NCI-H1105 treated with DMSO at 0.1 percent for 48 hours (cell line): ENCODE data around the gene SARS2.

Experiments
- DNase-seq: peaks from one replicate; lab custom pipeline; 2025; lab: John Stamatoyannopoulos, UW

The SARS2 gene

DNA sequence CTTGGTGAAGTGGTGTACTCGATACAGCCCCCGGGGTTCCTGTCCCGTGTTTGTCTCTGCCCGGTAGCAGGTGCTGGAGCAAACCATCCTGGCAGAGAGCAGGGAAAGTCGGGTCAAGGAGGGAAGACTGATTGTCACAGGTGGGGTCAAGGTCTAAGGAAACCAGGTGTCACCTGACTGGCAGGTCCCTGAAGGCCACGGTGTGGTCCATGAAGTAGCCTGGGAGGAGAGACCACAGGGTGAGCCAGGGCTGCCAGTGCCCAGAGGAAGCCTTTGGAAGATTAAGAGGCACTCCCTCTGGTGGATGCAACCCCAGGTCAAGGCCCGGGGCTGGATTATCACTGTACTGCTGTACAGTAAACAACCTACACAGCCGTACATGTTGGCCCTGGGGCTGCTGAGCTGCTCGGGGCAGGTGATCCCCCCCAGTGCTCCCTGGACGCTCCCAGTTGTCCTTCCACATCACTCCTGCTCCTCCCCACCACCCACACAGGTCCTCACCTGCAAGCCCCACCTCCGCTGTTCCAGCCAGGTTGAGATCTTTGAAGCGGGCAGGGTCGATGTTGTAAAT, 12.6 kb downstream of the SARS2 start:
- no peak for DNase-seq

DNA sequence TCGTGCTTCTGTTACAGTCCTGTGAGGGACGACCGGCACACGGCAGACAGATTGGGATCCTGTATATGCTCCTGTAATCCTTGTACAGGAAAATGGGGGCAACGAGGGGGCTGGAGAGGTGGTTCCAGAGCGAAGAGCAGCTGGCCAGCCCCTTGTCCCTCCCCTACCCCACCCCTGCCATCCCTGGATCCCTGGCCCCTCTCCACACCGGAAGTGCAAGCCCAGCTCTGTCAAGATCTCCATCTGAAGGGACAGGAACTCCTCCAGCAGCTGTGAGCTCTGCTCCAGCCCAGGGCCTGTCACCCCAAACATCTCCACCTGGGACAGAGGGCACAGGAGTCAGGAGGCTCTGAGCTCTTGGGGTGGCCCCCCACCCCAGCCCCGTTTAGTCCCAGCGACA, 13.0 kb downstream of the SARS2 start:
- no peak for DNase-seq

DNA sequence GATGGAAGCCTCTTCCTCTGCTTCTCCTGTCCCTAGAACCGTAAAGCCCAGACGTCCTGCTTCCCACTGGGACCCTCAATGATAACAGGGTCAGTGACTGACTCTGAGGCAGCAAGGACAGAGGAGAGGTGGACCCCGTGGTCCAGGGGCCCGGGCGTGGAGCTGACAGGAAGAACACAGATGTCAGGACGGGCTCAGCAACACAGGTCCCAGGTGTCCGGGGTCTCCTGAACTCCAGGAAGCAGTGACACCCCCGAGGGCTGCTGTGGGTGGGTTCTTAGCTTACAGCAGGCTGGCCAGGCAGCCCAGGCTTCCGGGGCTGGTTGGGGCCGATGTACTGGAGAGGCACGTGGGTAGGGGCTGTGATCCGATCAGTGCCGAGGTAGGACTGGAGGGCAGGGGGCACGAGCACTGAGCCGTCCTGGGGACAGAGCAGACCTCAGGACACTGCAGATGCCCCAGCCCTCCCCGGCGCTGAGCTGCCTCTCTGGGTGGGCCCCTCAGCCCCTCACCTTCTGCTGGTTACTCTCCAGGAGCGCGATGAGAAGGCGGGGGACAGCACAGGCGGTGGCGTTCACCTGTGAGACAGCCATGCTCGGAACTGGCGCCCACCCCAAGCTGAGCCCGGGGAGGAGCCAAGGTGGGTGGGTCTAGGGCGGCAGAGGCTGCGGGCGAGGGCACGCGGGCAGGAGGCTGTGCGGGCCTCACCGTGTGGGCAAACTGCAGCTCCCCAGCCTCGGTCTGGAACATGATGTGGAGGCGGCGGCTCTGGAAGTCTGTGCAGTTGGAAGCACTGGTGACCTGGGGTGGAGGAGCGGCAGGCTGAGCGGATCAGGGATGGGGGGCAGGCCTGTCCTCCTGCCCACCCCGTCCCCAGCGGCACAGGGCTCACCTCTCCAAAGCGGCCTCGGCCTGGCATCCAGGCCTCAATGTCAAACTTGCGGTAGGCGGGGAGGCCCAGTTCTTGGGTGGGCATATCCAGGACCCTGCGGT, 14.9 kb downstream of the SARS2 start:
- DNase-seq, result no peak

DNA sequence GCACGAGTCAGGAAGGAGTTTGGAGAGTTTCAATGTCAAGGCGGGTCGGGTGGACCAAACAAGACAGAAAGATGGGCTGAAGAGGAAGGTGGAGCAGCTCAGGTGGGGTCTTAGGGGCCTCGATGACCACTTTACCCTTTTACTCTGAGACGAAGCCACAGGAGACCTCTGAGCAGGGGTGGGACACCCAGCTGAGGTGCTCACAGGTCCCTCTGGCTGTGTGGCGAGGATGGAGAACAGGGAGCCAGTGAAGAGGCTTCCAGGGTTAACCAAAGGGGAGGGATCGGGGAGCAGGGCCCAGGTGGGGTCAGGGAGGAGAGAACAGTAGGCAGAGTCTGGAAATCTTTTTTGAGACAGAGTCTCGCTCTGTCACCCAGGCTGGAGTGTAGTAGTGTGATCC, 16.6 kb downstream of the SARS2 start:
- DNase-seq, result no peak

DNA sequence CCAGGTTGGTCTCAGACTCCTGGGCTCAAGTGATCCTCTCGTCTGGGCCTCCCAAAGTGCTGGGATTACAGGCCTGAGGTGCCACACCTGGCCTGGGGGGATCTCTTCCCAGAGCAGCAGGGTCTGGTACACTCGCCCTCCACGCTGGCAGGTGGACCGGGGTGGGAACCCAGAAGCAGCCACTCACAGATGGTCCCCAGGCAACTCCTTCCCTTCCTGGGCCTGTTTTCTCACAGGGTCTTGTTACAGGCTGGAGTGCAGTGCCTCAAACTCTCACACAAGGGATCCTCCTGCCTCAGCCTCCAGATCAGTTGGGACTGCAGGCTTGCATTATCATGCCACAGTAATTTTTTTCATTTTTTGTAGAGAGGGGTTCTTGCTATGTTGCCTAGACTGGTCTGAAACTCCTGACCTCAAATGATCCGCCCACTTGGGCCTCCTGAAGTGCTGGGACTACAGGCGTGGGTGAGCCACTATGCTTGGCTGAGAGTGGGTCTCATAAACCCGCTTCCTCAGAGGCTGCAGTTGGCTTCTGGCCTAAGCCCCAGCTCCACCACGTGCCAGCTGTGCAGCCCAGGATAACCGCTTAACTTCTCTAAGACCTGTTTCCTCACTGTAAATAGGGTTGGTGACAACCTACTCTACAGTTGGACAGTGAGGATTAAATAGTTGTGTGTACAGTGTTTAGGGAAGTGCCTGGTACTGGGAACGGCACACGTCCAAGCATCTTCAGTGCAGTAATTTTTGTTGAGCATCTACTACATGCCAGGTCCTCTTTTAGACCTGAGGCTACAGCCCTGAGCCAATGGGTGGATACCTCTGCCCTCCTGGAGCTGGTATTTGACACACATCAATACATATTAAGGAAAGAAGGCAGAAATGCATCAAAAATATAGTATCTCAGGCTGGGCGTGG, 17.7 kb downstream of the SARS2 start:
- no peak for DNase-seq

DNA sequence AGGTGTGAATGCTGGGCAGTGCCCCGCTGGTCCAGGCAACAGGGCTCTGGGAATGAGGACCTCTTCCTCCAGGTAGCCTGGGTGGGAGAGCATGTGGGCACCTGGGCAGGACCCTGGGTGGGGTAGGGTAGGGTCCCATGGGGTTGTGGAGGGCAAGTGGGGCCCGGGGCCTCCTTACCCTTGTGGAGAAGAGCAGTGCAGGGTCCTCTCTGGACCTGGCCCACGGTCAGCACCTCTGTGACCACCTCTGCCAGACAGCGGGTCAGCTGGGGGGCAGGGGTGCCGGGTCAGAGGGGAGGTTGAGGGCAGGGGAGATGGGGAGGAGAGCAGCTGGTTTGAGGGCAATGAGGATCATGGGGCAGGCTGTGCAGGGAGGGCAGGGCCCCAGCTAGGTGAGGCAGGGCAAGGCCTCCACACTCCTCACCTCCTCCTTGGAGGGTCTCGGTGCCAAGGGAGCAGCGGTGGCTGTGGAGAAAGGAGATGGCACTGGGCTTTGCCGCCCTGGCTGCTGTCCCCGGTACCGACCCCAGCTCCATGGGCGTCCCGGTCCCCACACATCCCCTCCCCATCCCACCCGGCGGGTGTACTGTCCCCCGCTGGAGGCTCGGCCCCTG, 19.1 kb downstream of the SARS2 start:
- no peak for DNase-seq

DNA sequence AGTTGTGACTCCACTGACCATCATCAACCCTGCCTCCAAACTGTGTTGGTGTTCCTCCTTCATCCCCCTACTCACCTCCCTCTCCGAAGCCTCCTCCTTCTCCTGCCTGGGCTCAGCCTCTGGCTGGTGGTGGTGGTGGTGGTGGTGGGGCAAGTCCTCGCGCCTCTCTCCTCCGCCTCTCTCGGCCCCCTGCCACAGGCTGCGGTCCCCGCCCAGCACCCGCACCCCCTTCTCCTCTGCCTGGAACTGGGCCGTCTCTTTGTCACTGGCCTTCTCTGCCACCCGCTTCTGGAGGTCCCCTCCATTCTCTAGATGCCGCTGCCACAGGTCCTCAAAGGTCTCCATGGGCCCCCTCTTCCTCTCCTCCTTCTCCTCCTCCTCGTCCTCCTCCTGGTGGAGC, 20.1 kb downstream of the SARS2 start:
- DNase-seq, result no peak

DNA sequence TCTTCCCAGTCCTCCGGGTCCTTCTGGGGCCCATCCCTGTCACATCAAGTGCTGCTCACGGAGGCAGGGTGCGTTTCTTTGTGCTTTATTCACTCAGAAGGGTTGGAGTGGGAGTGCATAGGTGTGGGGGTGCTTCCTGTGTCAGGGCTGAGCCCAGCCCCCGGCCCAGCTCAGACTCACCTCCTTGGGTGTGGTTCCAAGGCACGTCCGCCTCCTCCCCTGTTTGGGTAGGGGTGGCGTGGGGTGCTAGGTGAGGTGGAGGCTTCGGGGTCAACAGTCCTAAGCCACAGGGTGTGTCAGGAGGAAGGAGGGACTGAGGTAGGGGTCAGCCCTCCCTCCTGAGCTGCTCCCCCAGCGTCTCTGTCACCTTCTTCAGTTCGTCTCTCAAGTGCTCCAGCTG, 21.7 kb downstream of the SARS2 start:
- DNase-seq, result no peak

DNA sequence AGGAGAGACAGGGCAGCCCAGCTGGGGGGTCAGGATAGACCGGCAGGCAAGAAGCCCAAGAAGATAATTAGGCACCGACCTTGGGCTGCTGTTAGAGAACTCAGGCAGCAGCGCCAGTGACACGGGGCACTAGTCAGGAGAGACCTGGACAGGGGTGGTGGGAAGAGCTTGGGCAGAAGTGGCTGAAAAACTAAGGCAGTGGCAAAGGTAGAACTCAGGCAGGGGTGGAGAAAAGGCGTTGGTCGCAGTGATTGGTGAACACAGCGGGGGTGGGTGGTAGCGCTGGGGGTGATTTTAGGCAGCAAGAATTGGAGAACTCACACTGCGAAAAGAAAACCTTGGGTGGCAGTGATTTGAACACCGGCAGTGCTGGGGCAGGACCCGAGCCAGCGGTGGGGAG, 22.9 kb downstream of the SARS2 start:
- DNase-seq, result no peak

DNA sequence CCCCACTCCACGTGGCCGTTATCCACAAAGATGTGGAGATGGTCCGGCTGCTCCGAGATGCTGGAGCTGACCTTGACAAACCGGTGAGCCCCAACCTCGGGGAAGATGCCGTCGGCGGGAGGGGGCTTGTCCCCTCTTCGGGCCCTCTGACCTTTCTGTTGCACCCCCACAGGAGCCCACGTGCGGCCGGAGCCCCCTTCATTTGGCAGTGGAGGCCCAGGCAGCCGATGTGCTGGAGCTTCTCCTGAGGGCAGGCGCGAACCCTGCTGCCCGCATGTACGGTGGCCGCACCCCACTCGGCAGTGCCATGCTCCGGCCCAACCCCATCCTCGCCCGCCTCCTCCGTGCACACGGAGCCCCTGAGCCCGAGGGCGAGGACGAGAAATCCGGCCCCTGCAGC, 23.3 kb downstream of the SARS2 start:
- DNase-seq, result no peak

DNA sequence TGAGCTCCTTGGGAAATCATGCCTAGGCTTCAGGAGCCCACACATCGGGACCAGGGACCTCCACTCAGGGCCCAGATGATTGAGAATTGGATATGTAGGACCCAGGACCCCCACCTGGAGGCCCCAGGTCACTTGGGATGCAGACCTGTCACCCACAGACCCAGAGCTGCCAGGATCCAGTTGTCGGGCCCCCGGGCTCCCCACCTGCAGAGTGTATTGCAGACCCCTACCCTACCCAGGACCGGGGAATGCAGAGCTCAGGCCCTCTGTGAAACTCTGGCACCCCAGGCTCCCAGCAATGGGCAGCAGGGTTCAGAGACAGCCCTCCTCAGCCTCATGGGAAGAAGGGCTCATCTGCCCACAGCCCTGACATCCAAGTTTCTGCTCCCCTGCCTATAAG, 24.9 kb downstream of the SARS2 start:
- no peak for DNase-seq

DNA sequence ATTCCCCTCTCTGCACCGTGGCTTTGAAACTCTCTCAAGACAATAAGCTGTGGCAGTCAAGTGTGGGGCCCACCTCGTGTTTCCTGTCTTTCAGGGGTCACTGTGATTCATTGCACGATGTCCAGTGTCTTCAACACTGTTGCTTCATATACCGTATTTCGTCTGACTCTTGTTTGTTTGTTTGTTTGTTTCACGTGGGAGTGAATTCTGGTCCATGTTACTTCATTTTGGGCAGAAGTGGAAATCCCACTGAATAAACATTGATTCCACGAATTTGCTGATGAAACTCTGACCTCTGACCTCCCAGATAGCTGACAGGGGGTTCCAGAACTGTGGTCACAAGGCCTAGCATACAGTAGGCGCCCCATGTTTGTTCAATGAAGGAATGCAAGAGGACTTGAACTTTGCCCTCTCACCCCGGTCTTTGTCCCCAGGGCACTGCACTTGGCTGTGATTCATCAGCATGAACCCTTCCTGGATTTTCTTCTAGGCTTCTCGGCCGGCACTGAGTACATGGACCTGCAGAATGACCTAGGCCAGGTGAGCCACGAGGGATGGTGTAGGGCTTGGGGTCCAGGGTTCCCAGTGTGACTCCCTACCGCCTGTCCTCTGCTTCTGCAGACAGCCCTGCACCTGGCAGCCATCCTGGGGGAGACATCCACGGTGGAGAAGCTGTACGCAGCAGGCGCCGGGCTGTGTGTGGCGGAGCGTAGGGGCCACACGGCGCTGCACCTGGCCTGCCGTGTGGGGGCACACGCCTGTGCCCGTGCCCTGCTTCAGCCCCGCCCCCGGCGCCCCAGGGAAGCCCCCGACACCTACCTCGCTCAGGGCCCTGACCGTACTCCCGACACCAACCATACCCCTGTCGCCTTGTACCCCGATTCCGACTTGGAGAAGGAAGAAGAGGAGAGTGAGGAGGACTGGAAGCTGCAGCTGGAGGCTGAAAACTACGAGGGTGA, 25.7 kb downstream of the SARS2 start:
- no peak for DNase-seq

DNA sequence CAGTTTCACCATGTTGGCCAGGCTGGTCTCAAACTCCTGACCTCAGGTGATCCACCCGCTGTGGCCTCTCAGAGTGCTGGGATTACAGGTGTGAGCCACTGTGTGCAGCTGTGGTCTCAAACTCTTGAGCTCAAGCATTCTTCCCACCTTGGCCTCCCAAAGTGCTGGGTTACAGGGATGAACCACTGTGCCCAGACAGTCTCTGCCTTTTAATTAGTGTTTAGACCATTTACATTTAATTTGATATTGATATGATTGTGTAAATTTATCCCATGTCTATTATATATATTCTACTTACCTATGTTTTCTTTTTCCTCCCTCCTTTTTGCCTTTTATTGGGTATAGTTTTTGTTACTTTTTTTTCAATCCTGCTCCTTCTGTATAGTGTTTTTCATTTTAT, 28.9 kb downstream of the SARS2 start:
- no peak for DNase-seq

DNA sequence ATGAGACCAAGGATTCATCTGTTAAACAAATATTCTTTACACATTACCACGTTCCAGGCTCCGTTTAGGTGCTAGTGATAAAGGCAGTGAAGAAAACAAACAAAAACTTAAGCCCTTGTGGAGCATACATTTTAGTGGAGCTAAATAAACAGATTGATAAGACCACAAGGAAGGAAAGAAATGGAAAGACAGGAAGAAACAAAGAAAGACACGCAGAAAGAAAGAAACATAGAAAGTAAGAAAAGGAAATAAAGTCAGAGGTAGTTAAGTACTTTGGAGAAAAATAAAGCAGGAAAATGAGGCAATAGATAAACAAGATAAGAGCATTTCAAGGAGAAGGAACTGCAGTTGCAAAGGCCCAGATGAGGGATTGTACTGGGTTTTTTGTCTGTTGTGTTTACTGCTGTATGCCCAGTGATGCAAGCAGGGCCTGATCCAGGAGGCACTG, 29.8 kb downstream of the SARS2 start:
- DNase-seq, result no peak

DNA sequence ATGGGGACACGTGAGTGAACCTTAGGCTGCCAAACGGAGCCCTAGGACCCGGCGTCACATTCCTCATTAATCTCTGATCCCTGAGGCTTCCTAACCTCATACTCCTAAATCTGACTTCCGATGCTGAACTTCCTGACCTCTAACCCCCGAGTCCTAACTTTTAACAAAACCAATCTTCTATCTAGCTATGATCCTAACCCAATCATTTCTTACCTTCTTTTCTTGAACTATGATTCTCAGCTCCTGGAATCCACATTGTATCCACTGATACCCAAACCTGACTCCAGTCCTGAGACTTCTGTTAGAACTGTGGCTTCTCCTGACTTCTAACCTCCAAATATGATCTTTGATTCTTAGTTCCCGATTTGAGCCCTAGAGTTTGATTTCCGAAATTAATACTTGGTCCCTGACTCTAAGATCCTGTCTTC, 30.3 kb downstream of the SARS2 start:
- DNase-seq, result no peak

DNA sequence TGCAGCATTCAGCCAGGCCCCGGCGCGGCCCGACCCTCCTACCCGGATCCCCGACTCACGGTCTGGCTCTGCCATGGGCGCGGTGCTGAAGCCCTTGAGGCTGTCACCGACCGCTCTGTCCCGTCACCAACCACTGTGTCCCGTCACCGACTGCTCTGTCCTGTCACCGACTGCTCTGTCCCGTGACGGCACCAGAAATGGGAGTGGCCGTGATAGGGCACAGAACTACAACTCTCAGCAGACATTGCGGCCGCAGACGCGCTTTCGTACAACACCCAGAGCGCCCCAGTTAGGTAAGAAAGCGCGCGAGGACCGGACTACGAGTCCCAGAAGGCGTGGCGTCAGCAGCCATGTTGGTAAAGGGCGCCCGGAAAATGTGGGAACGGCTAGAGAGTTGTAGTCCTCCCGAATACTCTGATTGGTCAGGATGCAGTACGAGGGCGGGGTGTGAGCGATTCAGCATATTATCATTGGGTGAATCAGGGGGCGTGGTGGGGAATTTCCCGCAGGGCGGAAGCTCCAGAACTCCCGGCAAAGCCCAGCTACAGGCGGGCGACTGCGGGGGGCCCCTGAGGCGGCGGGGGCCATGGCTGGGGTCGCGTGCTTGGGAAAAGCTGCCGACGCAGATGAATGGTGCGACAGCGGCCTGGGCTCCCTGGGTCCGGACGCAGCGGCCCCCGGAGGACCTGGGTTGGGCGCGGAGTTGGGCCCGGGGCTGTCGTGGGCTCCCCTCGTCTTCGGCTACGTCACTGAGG, 30.9 kb downstream of the SARS2 start, which contains the start of the genes NFKBIB and SIRT2:
TSS of gene NFKBIB (plus strand) at position 523 of the 755 bp plus-strand sequence. CDS start at position 587, 64 bp downstream.
TSS of gene SIRT2 (minus strand) at position 172 of the 755 bp plus-strand sequence. CDS start at position 75, 97 bp downstream.
- peak; percentile 99 for DNase-seq

DNA sequence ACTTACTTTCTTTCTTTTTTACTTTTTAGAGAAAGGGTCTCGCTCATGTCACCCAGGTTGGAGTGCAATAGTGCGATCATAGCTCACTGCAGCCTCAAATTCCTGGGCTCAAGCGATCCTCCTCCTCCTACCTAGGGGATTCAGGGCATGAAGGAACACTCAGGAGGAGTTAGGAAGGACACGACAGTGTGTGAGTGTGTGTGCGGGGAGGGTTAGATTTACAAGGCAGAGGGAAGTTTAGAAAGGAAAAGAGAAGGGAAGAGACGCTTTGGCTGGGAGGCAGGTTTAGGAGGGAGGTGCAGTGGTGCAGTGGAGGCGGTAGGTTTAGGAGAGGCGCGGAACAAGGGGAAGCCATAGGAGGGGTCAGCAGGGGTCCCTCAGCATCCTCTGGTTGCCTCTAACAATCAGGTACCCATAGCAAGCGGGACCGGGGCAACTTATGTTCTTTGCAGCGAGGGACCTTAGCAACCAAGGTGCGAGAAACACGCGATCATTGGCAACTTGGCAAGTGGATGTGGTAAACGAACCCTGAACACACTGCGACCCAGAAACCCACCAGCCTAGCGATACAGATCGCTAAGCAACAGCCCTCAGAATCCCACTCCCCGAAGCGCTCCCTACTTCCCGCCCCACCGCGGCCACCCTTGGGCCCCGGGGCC, 31.6 kb downstream of the SARS2 start:
- DNase-seq, result no peak

DNA sequence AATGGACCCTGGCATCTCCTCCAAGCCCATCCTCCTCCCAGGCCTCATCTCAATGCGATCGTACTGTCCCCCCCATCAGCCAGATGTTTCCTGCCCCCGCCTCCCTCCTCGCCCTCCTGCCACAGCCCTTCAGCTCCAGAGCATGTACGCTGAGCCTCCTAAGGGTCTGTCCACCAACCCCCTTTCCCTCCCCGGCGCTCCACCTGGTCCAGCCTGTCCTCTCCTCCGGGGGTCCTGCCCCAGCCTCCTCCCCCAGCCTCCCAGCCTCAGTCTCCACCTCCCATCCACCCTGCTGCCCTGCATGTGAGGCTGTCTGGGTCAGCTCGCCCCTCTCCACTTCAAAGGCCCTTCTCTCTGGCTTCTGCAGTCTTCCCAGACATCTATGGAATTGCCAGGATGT, 35.6 kb downstream of the SARS2 start:
- DNase-seq, result no peak

DNA sequence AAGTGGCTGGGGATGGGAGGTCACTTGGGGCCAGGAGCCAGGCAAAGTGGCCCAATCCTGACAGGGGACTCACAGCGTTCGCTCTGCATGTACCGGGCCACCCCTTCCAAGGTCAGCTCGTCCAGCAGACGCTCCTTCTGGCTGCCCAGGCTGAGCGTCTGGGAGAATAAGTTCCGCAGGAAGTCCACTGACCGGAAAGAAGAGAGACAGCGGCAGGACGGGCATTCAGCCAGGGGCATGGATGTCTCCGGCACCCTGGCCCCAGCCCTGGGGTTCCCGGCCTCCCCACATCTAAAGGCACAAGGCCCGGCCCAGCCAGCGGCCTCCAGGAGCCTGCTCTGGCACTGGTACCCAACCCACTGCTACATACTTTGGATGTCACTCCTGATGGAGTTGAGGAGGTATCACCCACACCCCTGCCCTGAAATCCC, 37.2 kb downstream of the SARS2 start:
- no peak for DNase-seq
